Heart left ventricle (tissue), 13 donors: ENCODE measurements around the gene LGALS9C.
"Not testable (repeated sequence)": the region's sequence is repeated elsewhere in the genome, so short reads cannot be mapped to it uniquely, and the experiment has no call there.

Experiments
- POLR2A ChIP-seq, 2 donors: fragments of 450-650 bp; IDR thresholded peaks; one replicate each; pipeline ENCODE4 v1.6.1; 2017; ENCODE audit warnings: antibody characterized with exemption in 2 of 2, mild to moderate bottlenecking in 2 of 2, moderate library complexity in 2 of 2
- TF ChIP-seq, protein P1 (sequence below), 12 donors: fragments of 200-600 bp; sonication (generic) in 4 of 12; IDR thresholded peaks; one replicate each; pipeline versions ENCODE4 v1.5.0 to v1.8.0; 2018 to 2022; ENCODE audit warnings: antibody characterized with exemption in 12 of 12, mild to moderate bottlenecking in 5 of 12
- donor health status: ischemic (EF 13 %, LVEDD 7.1; RV severe dilation, severe dysfunction).
- donor health status: DM: no; HTN: yes; CAD: no.
- donor health status: DM: no; HTN: no; CAD: no.
- donor health status: ischemic (EF 25% LVEDD 6.9; RV normal size, moderate dysfunction).
- donor health status: ischemic (EF 25% LVEDD 5.7; RV mildly dilated, moderate dysfunction).
- donor health status: ischemic (EF 35%, LVEDD 5.7; RV mildly dilated, moderate dysfunction).
- donor health status: nonischemic (EF 11% LVEDD 7.7; RV severe dilation, severe dysfunction).
- donor health status: DM: yes; HTN: yes; CAD: no.
- donor health status: PGD.
- donor health status: ischemic (EF 29% LVEDD 5.4; RV normal size, mild dysfunction).
- donor health status: nonischemic (EF 23%, LVEDD 6.1; RV moderate dilation, normal function).

- TF ChIP-seq, protein P1, sequence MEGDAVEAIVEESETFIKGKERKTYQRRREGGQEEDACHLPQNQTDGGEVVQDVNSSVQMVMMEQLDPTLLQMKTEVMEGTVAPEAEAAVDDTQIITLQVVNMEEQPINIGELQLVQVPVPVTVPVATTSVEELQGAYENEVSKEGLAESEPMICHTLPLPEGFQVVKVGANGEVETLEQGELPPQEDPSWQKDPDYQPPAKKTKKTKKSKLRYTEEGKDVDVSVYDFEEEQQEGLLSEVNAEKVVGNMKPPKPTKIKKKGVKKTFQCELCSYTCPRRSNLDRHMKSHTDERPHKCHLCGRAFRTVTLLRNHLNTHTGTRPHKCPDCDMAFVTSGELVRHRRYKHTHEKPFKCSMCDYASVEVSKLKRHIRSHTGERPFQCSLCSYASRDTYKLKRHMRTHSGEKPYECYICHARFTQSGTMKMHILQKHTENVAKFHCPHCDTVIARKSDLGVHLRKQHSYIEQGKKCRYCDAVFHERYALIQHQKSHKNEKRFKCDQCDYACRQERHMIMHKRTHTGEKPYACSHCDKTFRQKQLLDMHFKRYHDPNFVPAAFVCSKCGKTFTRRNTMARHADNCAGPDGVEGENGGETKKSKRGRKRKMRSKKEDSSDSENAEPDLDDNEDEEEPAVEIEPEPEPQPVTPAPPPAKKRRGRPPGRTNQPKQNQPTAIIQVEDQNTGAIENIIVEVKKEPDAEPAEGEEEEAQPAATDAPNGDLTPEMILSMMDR (IDR thresholded peaks at IDR 0.05), result not testable (repeated sequence)
- TF ChIP-seq POLR2A (IDR thresholded peaks at IDR 0.05), result not testable (repeated sequence)
These were observed 28.9 kb upstream of the LGALS9C start for GRCh38 chr17:18447476-18448205.
